ENCODE results near the gene HMGXB4.
A peak's percentile ranks its signal among the peaks of the same experiment; 100 is the strongest.

The HMGXB4 gene

GRCh38 chr22:35314161-35314942, 57.1 kb downstream of the HMGXB4 start:
- TF ChIP-seq POU2F2 (IDR thresholded peaks at IDR 0.05; ENCODE audit: low read depth, low read length) (no peak), SPI1 (IDR thresholded peaks at IDR 0.05; ENCODE audit: low read depth, low read length) (no peak)
- FAIRE-seq, result no peak
- no peak for DNase-seq (ENCODE audit: insufficient read length, low spot score)

GRCh38 chr22:35315141-35315854, 58.0 kb downstream of the HMGXB4 start:
- FAIRE-seq (no peak), DNase-seq (ENCODE audit: insufficient read length, low spot score) (no peak)
- TF ChIP-seq POLR2AphosphoS5 (IDR thresholded peaks at IDR 0.05; ENCODE audit: low read depth, low read length), result no peak
- no peak for TF ChIP-seq TAF1 (IDR thresholded peaks at IDR 0.05; ENCODE audit: low read depth, low read length)
- TF ChIP-seq SPI1 (IDR thresholded peaks at IDR 0.05; ENCODE audit: low read depth, low read length), result no peak
- TF ChIP-seq POU2F2 (IDR thresholded peaks at IDR 0.05; ENCODE audit: low read depth, low read length), result no peak
- no peak for TF ChIP-seq PAX5 (IDR thresholded peaks at IDR 0.05; ENCODE audit: insufficient read depth, low read length, severe bottlenecking)
- no peak for TF ChIP-seq POLR2A (IDR thresholded peaks at IDR 0.05; ENCODE audit: low read depth, low read length)

- FAIRE-seq, result peak; percentile 23
- no peak for TF ChIP-seq POLR2A (IDR thresholded peaks at IDR 0.05; ENCODE audit: low read depth, low read length)
- no peak for TF ChIP-seq POU2F2 (IDR thresholded peaks at IDR 0.05; ENCODE audit: low read depth, low read length)
- no peak for TF ChIP-seq POLR2AphosphoS5 (IDR thresholded peaks at IDR 0.05; ENCODE audit: low read depth, low read length)
- TF ChIP-seq PAX5 (IDR thresholded peaks at IDR 0.05; ENCODE audit: insufficient read depth, low read length, severe bottlenecking), result no peak
- TF ChIP-seq TAF1 (IDR thresholded peaks at IDR 0.05; ENCODE audit: low read depth, low read length), result no peak
- no peak for TF ChIP-seq SPI1 (IDR thresholded peaks at IDR 0.05; ENCODE audit: low read depth, low read length)
- no peak for DNase-seq (ENCODE audit: insufficient read length, low spot score)
These were observed 58.8 kb downstream of the HMGXB4 start for GRCh38 chr22:35315855-35316745.

- no peak for DNase-seq (ENCODE audit: insufficient read length, low spot score)
- FAIRE-seq, result no peak
- TF ChIP-seq TAF1 (IDR thresholded peaks at IDR 0.05; ENCODE audit: low read depth, low read length) (no peak), PAX5 (IDR thresholded peaks at IDR 0.05; ENCODE audit: insufficient read depth, low read length, severe bottlenecking) (no peak), POU2F2 (IDR thresholded peaks at IDR 0.05; ENCODE audit: low read depth, low read length) (no peak), SPI1 (IDR thresholded peaks at IDR 0.05; ENCODE audit: low read depth, low read length) (no peak), POLR2AphosphoS5 (IDR thresholded peaks at IDR 0.05; ENCODE audit: low read depth, low read length) (no peak), POLR2A (IDR thresholded peaks at IDR 0.05; ENCODE audit: low read depth, low read length) (no peak)
These were observed 59.5 kb downstream of the HMGXB4 start for GRCh38 chr22:35316751-35317150.

- TF ChIP-seq PAX5 (IDR thresholded peaks at IDR 0.05; ENCODE audit: insufficient read depth, low read length, severe bottlenecking) (no peak), POU2F2 (IDR thresholded peaks at IDR 0.05; ENCODE audit: low read depth, low read length) (no peak), POLR2AphosphoS5 (IDR thresholded peaks at IDR 0.05; ENCODE audit: low read depth, low read length) (no peak), TAF1 (IDR thresholded peaks at IDR 0.05; ENCODE audit: low read depth, low read length) (no peak), SPI1 (IDR thresholded peaks at IDR 0.05; ENCODE audit: low read depth, low read length) (no peak), POLR2A (IDR thresholded peaks at IDR 0.05; ENCODE audit: low read depth, low read length) (no peak)
- FAIRE-seq (no peak), DNase-seq (ENCODE audit: insufficient read length, low spot score) (no peak)
These were observed 60.5 kb downstream of the HMGXB4 start for GRCh38 chr22:35317680-35318290.

- no peak for FAIRE-seq
- no peak for DNase-seq (ENCODE audit: insufficient read length, low spot score)
- TF ChIP-seq POLR2A (IDR thresholded peaks at IDR 0.05; ENCODE audit: low read depth, low read length) (no peak), PAX5 (IDR thresholded peaks at IDR 0.05; ENCODE audit: insufficient read depth, low read length, severe bottlenecking) (no peak), POU2F2 (IDR thresholded peaks at IDR 0.05; ENCODE audit: low read depth, low read length) (no peak), POLR2AphosphoS5 (IDR thresholded peaks at IDR 0.05; ENCODE audit: low read depth, low read length) (no peak), TAF1 (IDR thresholded peaks at IDR 0.05; ENCODE audit: low read depth, low read length) (no peak), SPI1 (IDR thresholded peaks at IDR 0.05; ENCODE audit: low read depth, low read length) (no peak)
These were observed 61.3 kb downstream of the HMGXB4 start for GRCh38 chr22:35318346-35319215.

- DNase-seq (ENCODE audit: insufficient read length, low spot score) (no peak), FAIRE-seq (no peak)
- TF ChIP-seq POU2F2 (IDR thresholded peaks at IDR 0.05; ENCODE audit: low read depth, low read length) (no peak), SPI1 (IDR thresholded peaks at IDR 0.05; ENCODE audit: low read depth, low read length) (no peak), TAF1 (IDR thresholded peaks at IDR 0.05; ENCODE audit: low read depth, low read length) (no peak), POLR2AphosphoS5 (IDR thresholded peaks at IDR 0.05; ENCODE audit: low read depth, low read length) (no peak), PAX5 (IDR thresholded peaks at IDR 0.05; ENCODE audit: insufficient read depth, low read length, severe bottlenecking) (no peak), POLR2A (IDR thresholded peaks at IDR 0.05; ENCODE audit: low read depth, low read length) (no peak)
These were observed 62.1 kb downstream of the HMGXB4 start for GRCh38 chr22:35319244-35319985.
